Measurements from ENCODE around the gene DNAJC15.

- TF ChIP-seq CTCF (IDR thresholded peaks at IDR 0.05) (no peak), POLR2AphosphoS5 (IDR thresholded peaks at IDR 0.05) (no peak)
Observed at GRCh38 chr13:43139211-43139610, 115.8 kb downstream of the DNAJC15 start.
